Neural cell (in vitro differentiated cells): ENCODE results near the gene DLG2. TPM values are rescaled to one million over a fixed set of nuclear protein-coding genes. Genes with fewer than 3 reads are reported as not detected.

Experiments
- H2AFZ ChIP-seq: fragments of 200-600, 300-800 bp; sonication (generic), shearing (Covaris generic); 2 replicates; pipeline ENCODE4 v1.6.0; 2014; ENCODE audit warnings: low read depth, mild to moderate bottlenecking, antibody characterized with exemption, low read length, moderate library complexity
- H3F3A ChIP-seq: fragments of 200-600 bp; shearing (Covaris generic); 2 replicates; pipeline ENCODE4 v1.6.1; 2016; ENCODE audit warnings: mild to moderate bottlenecking, moderate library complexity, mixed read lengths, antibody characterized with exemption, low read length; ENCODE audit not compliant: insufficient read depth, poor library complexity, severe bottlenecking
- H3K27ac ChIP-seq: fragments of 200-600, 300-800 bp; sonication (generic), shearing (Covaris generic); 2 replicates; pipeline ENCODE4 v1.5.1; 2014; ENCODE audit warnings: mild to moderate bottlenecking, low read length, moderate library complexity
- H3K27me3 ChIP-seq: fragments of 300-800, 200-600 bp; sonication (generic), shearing (Covaris generic); 2 replicates; pipeline ENCODE4 v1.6.0; 2014; ENCODE audit warnings: mild to moderate bottlenecking, low read depth, low read length, moderate library complexity; ENCODE audit not compliant: insufficient read depth
- H3K36me3 ChIP-seq: fragments of 300-800, 200-600 bp; sonication (generic), shearing (Covaris generic); 2 replicates; pipeline ENCODE4 v1.5.1; 2014; ENCODE audit warnings: mild to moderate bottlenecking, antibody characterized with exemption, low read length, moderate library complexity; ENCODE audit not compliant: insufficient read depth
- H3K4me2 ChIP-seq: fragments of 300-800, 200-600 bp; sonication (generic), shearing (Covaris generic); 2 replicates; pipeline ENCODE4 v1.6.0; 2014; ENCODE audit warnings: mild to moderate bottlenecking, low read length
- H3K4me3 ChIP-seq: fragments of 300-800, 200-600 bp; sonication (generic), shearing (Covaris generic); 2 replicates; pipeline ENCODE4 v1.5.1; 2014; ENCODE audit warnings: mild to moderate bottlenecking, low read length, moderate library complexity
- H3K79me2 ChIP-seq: fragments of 200-600 bp; shearing (Covaris generic); replicated peaks from 2 replicates; pipeline ENCODE4 v1.6.0; 2014; ENCODE audit warnings: mild to moderate bottlenecking, low read length, moderate library complexity; ENCODE audit not compliant: insufficient read depth
- H3K9ac ChIP-seq: fragments of 300-800, 200-600 bp; sonication (generic), shearing (Covaris generic); 2 replicates; pipeline ENCODE4 v1.6.1; 2016; ENCODE audit warnings: mild to moderate bottlenecking, low read length, mixed read lengths
- H3K9me2 ChIP-seq: fragments of 200-600 bp; shearing (Covaris generic); 2 replicates; pipeline ENCODE4 v1.6.1; 2016; ENCODE audit warnings: mild to moderate bottlenecking, low read length, mixed read lengths; ENCODE audit not compliant: insufficient read depth
- H3K9me3 ChIP-seq: fragments of 200-600, 300-800 bp; sonication (generic), shearing (Covaris generic); 2 replicates; pipeline ENCODE4 v1.6.1; 2016; ENCODE audit warnings: mild to moderate bottlenecking, mixed run types, low read length, moderate library complexity, mixed read lengths
- H4K20me1 ChIP-seq: fragments of 200-600 bp; shearing (Covaris generic); 2 replicates; pipeline ENCODE4 v1.6.1; 2016; ENCODE audit warnings: mild to moderate bottlenecking, mixed run types; ENCODE audit not compliant: insufficient read depth
- CTCF ChIP-seq: fragments of 450-650 bp; IDR thresholded peaks from 2 replicates; pipeline ENCODE4 v1.5.1; 2014; ENCODE audit warnings: antibody characterized with exemption, mild to moderate bottlenecking, moderate library complexity; ENCODE audit not compliant: poor library complexity, severe bottlenecking
- EP300 ChIP-seq: fragments of 450-650 bp; conservative IDR thresholded peaks from 2 replicates; pipeline ENCODE4 v1.6.1; 2014; ENCODE audit warnings: antibody characterized with exemption, mild to moderate bottlenecking, moderate library complexity; ENCODE audit not compliant: poor library complexity, severe bottlenecking
- EZH2 ChIP-seq: fragments of 200-600, 300-800 bp; shearing (Covaris generic), sonication (generic); IDR thresholded peaks from 2 replicates; pipeline ENCODE4 v1.6.1; 2014; ENCODE audit warnings: antibody characterized with exemption, low read length, borderline replicate concordance, mild to moderate bottlenecking; ENCODE audit not compliant: insufficient read depth, poor library complexity, severe bottlenecking
- POLR2AphosphoS5 ChIP-seq: IDR thresholded peaks from 2 replicates; pipeline ENCODE4 v1.6.1; 2012
- RAD21 ChIP-seq: fragments of 450-650 bp; conservative IDR thresholded peaks from 2 replicates; pipeline ENCODE4 v1.6.1; 2014; ENCODE audit warnings: antibody characterized with exemption, mild to moderate bottlenecking, moderate library complexity
- REST ChIP-seq: IDR thresholded peaks from 2 replicates; pipeline ENCODE4 v1.6.1; 2012; ENCODE audit warnings: borderline replicate concordance
- SMC3 ChIP-seq: fragments of 450-650 bp; conservative IDR thresholded peaks from 2 replicates; pipeline ENCODE4 v1.6.1; 2014; ENCODE audit warnings: antibody characterized with exemption, mild to moderate bottlenecking, moderate library complexity; ENCODE audit not compliant: poor library complexity
- TAF1 ChIP-seq: IDR thresholded peaks from 2 replicates; pipeline ENCODE4 v1.6.1; 2012; ENCODE audit warnings: low read depth
- polyA plus RNA-seq: library from polyadenylated mRNA; depleted of rRNA; stranded (reverse); fragments of >200 nt; gene quantifications from 2 replicates; pipeline ENCODE4 v1.2.3, GENCODE V29; 2014

DLG2 gene
- polyA plus RNA-seq, 1 donor from 2014 or later: 179 TPM

GRCh38 chr11:85316967-85317366 lies 310.2 kb downstream of the DLG2 start:
- H3K27me3 ChIP-seq: no peaks in the 10 kb centered on the region
- no peak overlapping the region for H3K4me2 ChIP-seq
- H3K9ac ChIP-seq: no peak overlapping the region
- H3K9me3 ChIP-seq: no peaks in the 10 kb centered on the region
- no peaks in the 10 kb centered on the region for H3K36me3 ChIP-seq
- H3K27ac ChIP-seq: no peak overlapping the region
- H3F3A ChIP-seq: no peaks in the 10 kb centered on the region
- no peak overlapping the region for H3K4me3 ChIP-seq
- no peak overlapping the region for H2AFZ ChIP-seq
- no peaks in the 10 kb centered on the region for H3K79me2 ChIP-seq
- TF ChIP-seq TAF1: no peak
- TF ChIP-seq REST: no peak
- TF ChIP-seq EP300: no peak
- TF ChIP-seq RAD21: no peak
- TF ChIP-seq EZH2: no peak
- no peak for TF ChIP-seq CTCF
- no peak for TF ChIP-seq SMC3
- TF ChIP-seq POLR2AphosphoS5: no peak
- H3K9me2 ChIP-seq: no peaks in the 10 kb centered on the region
- H4K20me1 ChIP-seq: no peaks in the 10 kb centered on the region

- no peak for TF ChIP-seq CTCF
- H3K27me3 ChIP-seq: no peaks in the 10 kb centered on the region
- H3K27ac ChIP-seq: no peak overlapping the region
- no peak overlapping the region for H2AFZ ChIP-seq
- H4K20me1 ChIP-seq: no peaks in the 10 kb centered on the region
- no peaks in the 10 kb centered on the region for H3K9me3 ChIP-seq
- no peaks in the 10 kb centered on the region for H3K9me2 ChIP-seq
- no peaks in the 10 kb centered on the region for H3K36me3 ChIP-seq
- H3F3A ChIP-seq: no peaks in the 10 kb centered on the region
- H3K79me2 ChIP-seq: no peaks in the 10 kb centered on the region
- H3K4me3 ChIP-seq: no peak overlapping the region
- no peak overlapping the region for H3K4me2 ChIP-seq
- H3K9ac ChIP-seq: no peak overlapping the region
Observed at GRCh38 chr11:85313741-85314140, 313.4 kb downstream of the DLG2 start.
